ENCODE results near the gene FBXO15.
A peak's percentile ranks its signal among the peaks of the same experiment; 100 is the strongest.

FBXO15 gene

GRCh38 chr18:74065366-74065765, 82.3 kb downstream of the FBXO15 start:
- no peak for TF ChIP-seq CTCF (IDR thresholded peaks at IDR 0.05; ENCODE audit: insufficient read depth, missing control alignments)
- no peak for DNase-seq (ENCODE audit: insufficient read length, low spot score)
- no peak for FAIRE-seq

DNA sequence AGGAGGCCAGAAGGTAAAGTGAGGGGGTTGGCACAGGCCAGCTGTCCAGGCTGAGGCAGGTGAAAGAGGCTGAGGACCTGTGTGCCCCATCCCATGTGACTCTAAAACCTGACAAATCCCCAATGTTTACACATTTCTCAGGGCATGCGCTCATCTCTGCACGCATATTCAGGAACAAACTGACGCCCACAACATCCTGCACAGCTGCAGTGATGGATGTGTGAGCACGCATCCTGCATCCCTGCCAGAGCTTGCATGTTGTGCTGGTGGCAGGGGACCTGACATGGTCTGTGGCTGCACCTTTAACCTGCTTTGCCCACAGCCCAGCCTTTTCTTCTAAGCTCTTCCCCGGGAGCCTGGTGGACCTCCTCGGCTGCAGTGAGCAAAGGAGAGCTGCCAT, 83.1 kb downstream of the FBXO15 start:
- TF ChIP-seq CTCF (IDR thresholded peaks at IDR 0.05; ENCODE audit: insufficient read depth, missing control alignments), result no peak
- FAIRE-seq (no peak), DNase-seq (ENCODE audit: insufficient read length, low spot score) (no peak)

- peak; percentile 94 for FAIRE-seq
Observed at GRCh38 chr18:74063557-74063956, 84.1 kb downstream of the FBXO15 start.

GRCh38 chr18:74063023-74063422, 84.6 kb downstream of the FBXO15 start:
- TF ChIP-seq CTCF (IDR thresholded peaks at IDR 0.05; ENCODE audit: insufficient read depth, missing control alignments), result no peak
- FAIRE-seq (no peak), DNase-seq (ENCODE audit: insufficient read length, low spot score) (no peak)

More at GRCh38 chr18:74063557-74063956, 84.1 kb downstream of the FBXO15 start:
- no peak for TF ChIP-seq CTCF (IDR thresholded peaks at IDR 0.05; ENCODE audit: insufficient read depth, missing control alignments)
- DNase-seq (ENCODE audit: insufficient read length, low spot score), result no peak

- no peak for TF ChIP-seq CTCF (IDR thresholded peaks at IDR 0.05; ENCODE audit: insufficient read depth, missing control alignments)
- FAIRE-seq (peak; percentile 85), DNase-seq (ENCODE audit: insufficient read length, low spot score) (no peak)
Observed at GRCh38 chr18:74062037-74062436, 85.6 kb downstream of the FBXO15 start.

DNA sequence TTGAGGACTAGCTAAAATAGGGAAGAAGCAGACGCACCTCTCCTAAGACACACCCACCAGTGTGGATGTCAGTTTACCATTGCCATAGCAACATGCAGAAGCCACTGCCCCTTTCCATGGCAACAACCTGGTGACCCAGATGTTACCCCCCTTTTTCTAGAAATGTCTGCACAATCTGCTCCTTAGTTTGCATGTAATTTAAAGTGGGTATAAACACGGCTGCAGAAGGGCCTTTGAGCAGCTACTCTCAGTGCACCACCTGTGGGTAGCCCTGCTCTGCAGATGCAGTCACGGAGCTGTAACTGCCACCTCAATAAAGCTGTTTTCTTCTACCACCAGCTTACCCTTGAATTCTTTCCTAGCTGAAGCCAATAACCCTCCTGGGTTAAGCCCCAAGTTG, 87.1 kb downstream of the FBXO15 start:
- no peak for DNase-seq (ENCODE audit: insufficient read length, low spot score)
- FAIRE-seq, result peak; percentile 58
- no peak for TF ChIP-seq CTCF (IDR thresholded peaks at IDR 0.05; ENCODE audit: insufficient read depth, missing control alignments)

DNA sequence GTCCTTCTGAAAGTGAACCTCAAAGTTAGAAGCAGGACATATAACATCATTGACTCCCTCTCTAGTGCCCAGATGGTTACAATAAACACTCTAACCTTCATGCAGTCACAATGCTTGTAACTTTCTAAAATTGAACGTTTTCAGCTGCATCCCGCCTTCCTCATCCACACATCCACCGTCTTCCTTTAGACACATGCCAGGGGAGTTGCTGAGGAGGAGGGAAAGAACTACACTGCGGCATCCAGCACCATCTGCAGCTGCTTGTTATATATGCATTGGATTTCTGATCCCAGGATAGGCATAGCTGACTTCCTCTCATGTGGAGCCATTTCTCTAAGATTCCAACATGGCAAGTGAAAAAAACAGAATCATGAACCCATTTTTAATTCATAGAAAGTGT, 96.8 kb downstream of the FBXO15 start:
- DNase-seq (ENCODE audit: insufficient read length, low spot score) (no peak), FAIRE-seq (no peak)

More for the DNA sequence above, 96.8 kb downstream of the FBXO15 start:
- TF ChIP-seq CTCF (IDR thresholded peaks at IDR 0.05; ENCODE audit: insufficient read depth, missing control alignments), result no peak

All from D721Med (cell line).